HG02970 (cell line): Measurements from ENCODE around the gene CD34.
A peak's percentile ranks its signal among the peaks of the same experiment; 100 is the strongest.
"Not testable (repeated sequence)": the region's sequence is repeated elsewhere in the genome, so short reads cannot be mapped to it uniquely, and the experiment has no call there.

Source experiments
- ATAC-seq: cut with Tn5 transposase; IDR thresholded peaks from one replicate; pipeline ENCODE4 v1.9.1; 2021; ENCODE audit warnings: mild to moderate bottlenecking, moderate library complexity, moderate number of reproducible peaks; ENCODE audit not compliant: unreplicated experiment, low FRiP score

CD34 gene

GRCh38 chr1:207877914-207878313, 33.0 kb downstream of the CD34 start:
- ATAC-seq, result not testable (repeated sequence)

- ATAC-seq, result no peak
Observed at GRCh38 chr1:207876131-207876530, 34.8 kb downstream of the CD34 start.

- no peak for ATAC-seq
Observed at GRCh38 chr1:207875532-207875931, 35.4 kb downstream of the CD34 start.

- no peak for ATAC-seq
Observed at GRCh38 chr1:207873055-207873890, 37.7 kb downstream of the CD34 start.

- no peak for ATAC-seq
Observed at GRCh38 chr1:207872621-207873020, 38.3 kb downstream of the CD34 start.

- no peak for ATAC-seq
Observed at GRCh38 chr1:207871117-207871649, 39.7 kb downstream of the CD34 start.

- ATAC-seq, result no peak
Observed at GRCh38 chr1:207870306-207871031, 40.5 kb downstream of the CD34 start.

- ATAC-seq, result no peak
Observed at GRCh38 chr1:207869859-207870258, 41.1 kb downstream of the CD34 start.

- peak; percentile 63 for ATAC-seq
Observed at GRCh38 chr1:207868774-207869721, 41.9 kb downstream of the CD34 start.

GRCh38 chr1:207868251-207868773, 42.6 kb downstream of the CD34 start:
- ATAC-seq, result no peak

- ATAC-seq, result no peak
Observed at GRCh38 chr1:207867136-207868109, 43.5 kb downstream of the CD34 start.

- no peak for ATAC-seq
Observed at GRCh38 chr1:207866471-207867135, 44.3 kb downstream of the CD34 start.

- no peak for ATAC-seq
Observed at GRCh38 chr1:207863893-207864535, 46.9 kb downstream of the CD34 start.

- ATAC-seq, result no peak
Observed at GRCh38 chr1:207862241-207862787, 48.6 kb downstream of the CD34 start.

GRCh38 chr1:207861442-207862177, 49.3 kb downstream of the CD34 start:
- ATAC-seq, result no peak

GRCh38 chr1:207860531-207860930, 50.4 kb downstream of the CD34 start:
- ATAC-seq, result no peak

GRCh38 chr1:207858806-207859205, 52.1 kb downstream of the CD34 start:
- no peak for ATAC-seq
